HFFc6 (cell line): ENCODE measurements around the gene POPDC3. TPM values are rescaled to one million over a fixed set of nuclear protein-coding genes. Genes with fewer than 3 reads are reported as not detected.

Experiments
- DNase-seq: peaks from one replicate; pipeline ENCODE4 v3.0.0-alpha.2; 2018
- H3K27ac Mint-ChIP-seq: 2 replicates; pipeline ENCODE4 v1.8.0; 2020; ENCODE audit warnings: mild to moderate bottlenecking, mixed read lengths
- H3K27me3 Mint-ChIP-seq: 2 replicates; pipeline ENCODE4 v1.8.0; 2021; ENCODE audit warnings: mild to moderate bottlenecking, moderate library complexity, mixed read lengths; ENCODE audit not compliant: insufficient read depth
- H3K36me3 Mint-ChIP-seq: 2 replicates; pipeline ENCODE4 v1.8.0; 2021; ENCODE audit warnings: low read depth, mixed read lengths
- H3K4me1 Mint-ChIP-seq: 2 replicates; pipeline ENCODE4 v1.8.0; 2020; ENCODE audit warnings: low read depth, mixed read lengths
- H3K4me3 Mint-ChIP-seq: 2 replicates; pipeline ENCODE4 v1.8.0; 2020; ENCODE audit warnings: mild to moderate bottlenecking, moderate library complexity, mixed read lengths
- H3K9me3 Mint-ChIP-seq: 2 replicates; pipeline ENCODE4 v1.8.0; 2020; ENCODE audit warnings: mild to moderate bottlenecking, mixed read lengths
- total RNA-seq, 6 experiments: library from RNA; stranded (reverse); fragmentation: NEBNext Ultra II Directional; extraction: Animal tissue kit (Norgen Biotek cat#: 25700); gene quantifications; 2 replicates in 1 of 6; 3 replicates in 5 of 6; pipeline ENCODE4 v1.2.3, GENCODE V29; 2021
- TF ChIP-seq, protein P1 (sequence below): fragments of 200-600 bp; sonication (generic); IDR thresholded peaks from 2 replicates; pipeline ENCODE4 v1.5.0; 2021; ENCODE audit warnings: antibody characterized with exemption, mild to moderate bottlenecking

The POPDC3 gene
- total RNA-seq, 6 experiments from 2014 or later, result 15.4 to 24.1 (median 21.2) TPM

DNA sequence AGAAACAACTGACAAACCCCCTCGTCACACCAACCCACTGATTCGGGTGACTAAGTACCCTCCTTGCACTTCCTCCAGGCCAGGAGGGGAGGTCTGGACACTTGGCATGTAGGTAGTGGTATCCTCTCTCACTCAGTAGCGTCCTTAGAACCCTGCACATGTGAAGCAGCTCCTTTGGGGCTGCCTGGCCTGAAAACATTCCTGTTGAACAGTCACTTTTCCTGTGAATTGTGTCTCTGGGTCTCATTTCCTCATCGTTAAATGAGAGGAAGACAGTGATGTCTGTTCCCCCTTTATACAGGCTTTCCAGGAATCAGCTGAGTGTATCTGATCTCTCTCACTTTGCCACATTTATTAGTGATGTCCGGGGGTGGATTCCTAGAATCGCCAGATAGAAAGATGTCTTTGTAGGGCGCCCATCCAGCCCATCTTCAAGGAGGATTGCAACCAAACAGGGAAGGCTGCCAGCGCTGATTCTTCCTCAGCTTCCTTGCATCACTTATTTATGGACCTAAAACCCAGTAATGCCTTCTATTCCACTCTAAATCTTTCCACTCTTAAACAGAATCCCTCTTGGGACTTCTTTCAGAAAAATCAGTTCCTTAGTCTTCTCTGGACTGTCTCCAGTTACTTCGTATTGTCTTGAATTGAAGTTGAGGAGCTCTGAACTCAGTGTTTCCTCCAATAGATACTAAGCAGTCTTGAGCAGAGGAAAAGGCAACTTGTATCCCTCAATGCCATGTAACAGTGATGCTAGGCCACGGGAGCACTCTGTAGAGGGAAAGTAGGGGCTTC lies 9.4 kb upstream of the POPDC3 start:
- DNase-seq, result no peak
- Mint-ChIP-seq H3K4me3 (no peak overlapping the region), H3K27me3 (no peaks in the 10 kb centered on the region; the same call in 1 of the 2 replicates), H3K4me1 (peaks cover 41% of the 10 kb centered on the region), H3K36me3 (no peaks in the 10 kb centered on the region), H3K27ac (no peak overlapping the region), H3K9me3 (no peaks in the 10 kb centered on the region)
- TF ChIP-seq, protein P1, sequence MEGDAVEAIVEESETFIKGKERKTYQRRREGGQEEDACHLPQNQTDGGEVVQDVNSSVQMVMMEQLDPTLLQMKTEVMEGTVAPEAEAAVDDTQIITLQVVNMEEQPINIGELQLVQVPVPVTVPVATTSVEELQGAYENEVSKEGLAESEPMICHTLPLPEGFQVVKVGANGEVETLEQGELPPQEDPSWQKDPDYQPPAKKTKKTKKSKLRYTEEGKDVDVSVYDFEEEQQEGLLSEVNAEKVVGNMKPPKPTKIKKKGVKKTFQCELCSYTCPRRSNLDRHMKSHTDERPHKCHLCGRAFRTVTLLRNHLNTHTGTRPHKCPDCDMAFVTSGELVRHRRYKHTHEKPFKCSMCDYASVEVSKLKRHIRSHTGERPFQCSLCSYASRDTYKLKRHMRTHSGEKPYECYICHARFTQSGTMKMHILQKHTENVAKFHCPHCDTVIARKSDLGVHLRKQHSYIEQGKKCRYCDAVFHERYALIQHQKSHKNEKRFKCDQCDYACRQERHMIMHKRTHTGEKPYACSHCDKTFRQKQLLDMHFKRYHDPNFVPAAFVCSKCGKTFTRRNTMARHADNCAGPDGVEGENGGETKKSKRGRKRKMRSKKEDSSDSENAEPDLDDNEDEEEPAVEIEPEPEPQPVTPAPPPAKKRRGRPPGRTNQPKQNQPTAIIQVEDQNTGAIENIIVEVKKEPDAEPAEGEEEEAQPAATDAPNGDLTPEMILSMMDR, result no peak

DNA sequence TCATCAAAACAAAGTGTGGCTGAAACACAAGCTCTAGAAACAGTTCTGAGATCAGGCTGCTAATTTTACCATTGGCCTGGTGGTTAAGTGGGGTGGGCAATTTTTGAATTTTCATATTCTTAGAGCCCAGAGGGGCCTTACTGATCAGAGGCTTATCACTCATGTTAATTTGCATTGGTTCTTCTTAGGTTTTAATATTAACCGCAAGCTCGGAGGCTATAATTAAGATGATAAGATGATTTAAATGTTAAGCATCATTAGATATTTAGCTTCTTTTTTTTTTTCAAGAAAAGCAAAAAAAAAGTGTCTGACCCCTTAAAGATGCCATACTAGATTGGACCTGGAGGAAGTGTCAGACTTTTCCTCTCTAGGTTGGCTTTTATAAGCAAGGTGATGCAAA lies 8.4 kb upstream of the POPDC3 start:
- H3K36me3 Mint-ChIP-seq, result no peaks in the 10 kb centered on the region
- peaks cover 38% of the 10 kb centered on the region for H3K4me1 Mint-ChIP-seq
- no peak overlapping the region for H3K27ac Mint-ChIP-seq
- no peak for DNase-seq
- H3K4me3 Mint-ChIP-seq, result no peak overlapping the region
- TF ChIP-seq, protein P1, result no peak
- peaks cover 3% of the 10 kb centered on the region for H3K27me3 Mint-ChIP-seq
- H3K9me3 Mint-ChIP-seq, result no peaks in the 10 kb centered on the region

DNA sequence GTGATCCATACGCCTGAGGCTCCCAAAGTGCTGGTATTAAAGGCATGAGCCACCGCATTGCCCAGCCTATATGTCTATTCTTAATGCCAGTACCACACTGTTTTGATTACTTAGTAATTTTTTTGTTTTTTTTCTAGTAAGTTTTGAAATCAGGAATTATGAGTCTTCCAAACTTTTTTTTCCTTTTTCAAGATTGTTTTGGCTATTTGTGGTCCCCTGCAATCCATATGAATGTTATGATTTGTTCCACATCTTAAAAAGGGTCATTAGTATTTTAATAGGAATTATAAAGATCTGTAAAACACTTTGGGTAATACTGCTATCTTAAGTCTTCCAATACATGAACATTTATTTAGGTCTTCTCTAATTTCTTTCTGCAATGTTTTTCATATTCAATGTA lies 6.8 kb upstream of the POPDC3 start:
- Mint-ChIP-seq H3K9me3 (no peaks in the 10 kb centered on the region), H3K4me3 (no peak overlapping the region), H3K36me3 (no peaks in the 10 kb centered on the region), H3K27me3 (peaks cover 3% of the 10 kb centered on the region), H3K27ac (no peak overlapping the region), H3K4me1 (peaks cover 31% of the 10 kb centered on the region)
- DNase-seq, result no peak
- TF ChIP-seq, protein P1, result no peak

DNA sequence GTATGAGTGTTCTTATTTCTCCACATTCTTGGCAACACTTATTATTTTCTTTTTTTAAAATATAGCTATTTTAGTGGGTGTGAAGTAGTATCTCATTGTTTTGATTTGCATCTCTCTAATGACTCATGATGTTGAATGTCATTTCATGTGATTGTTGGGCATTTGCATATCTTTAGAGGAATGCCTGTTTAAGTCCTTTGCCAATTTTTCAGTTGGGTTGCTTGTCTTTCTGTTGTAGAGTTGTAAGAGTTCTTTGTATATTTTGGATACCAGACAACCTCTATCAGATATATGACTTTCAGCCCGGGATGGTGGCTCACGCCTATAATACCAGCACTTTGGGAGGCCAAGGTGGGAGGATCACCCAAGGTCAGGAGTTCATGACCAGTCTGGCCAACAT lies 5.1 kb upstream of the POPDC3 start:
- TF ChIP-seq, protein P1, result no peak
- Mint-ChIP-seq H3K9me3 (no peaks in the 10 kb centered on the region), H3K4me3 (no peak overlapping the region), H3K36me3 (no peaks in the 10 kb centered on the region), H3K27ac (no peak overlapping the region), H3K4me1 (peaks cover 31% of the 10 kb centered on the region), H3K27me3 (peaks cover 3% of the 10 kb centered on the region)
- DNase-seq, result peak; percentile 19

DNA sequence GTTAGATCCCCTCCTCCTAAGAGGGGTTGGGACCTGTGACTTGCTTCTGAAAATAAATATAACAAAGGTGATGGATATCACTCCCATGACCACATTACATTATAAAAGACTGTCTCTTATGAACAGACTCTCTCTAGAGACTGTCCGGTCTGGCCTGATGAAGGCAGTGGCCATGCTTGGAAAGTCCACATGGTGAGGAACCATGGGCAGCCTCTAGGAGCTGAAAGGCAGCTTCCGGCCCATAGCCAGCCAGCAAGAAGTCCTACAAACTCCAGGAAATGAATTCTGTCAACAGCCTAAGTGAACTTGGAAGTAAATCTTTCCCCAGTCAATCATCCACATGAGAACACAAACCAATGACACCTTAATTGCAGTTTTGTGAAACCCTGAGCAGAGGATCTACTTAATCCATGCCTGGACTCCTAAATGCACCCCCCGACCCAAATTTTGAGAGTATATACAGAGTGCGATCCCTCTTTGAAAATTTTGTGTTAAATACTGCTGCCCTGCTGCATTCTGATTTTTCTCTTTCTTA lies 2.2 kb upstream of the POPDC3 start:
- no peak overlapping the region for H3K27ac Mint-ChIP-seq
- no peak for DNase-seq
- peaks cover 3% of the 10 kb centered on the region for H3K27me3 Mint-ChIP-seq
- TF ChIP-seq, protein P1, result no peak
- peaks cover 11% of the 10 kb centered on the region for H3K9me3 Mint-ChIP-seq
- H3K4me3 Mint-ChIP-seq, result no peak overlapping the region
- peaks cover 50% of the 10 kb centered on the region for H3K4me1 Mint-ChIP-seq
- peaks cover 10% of the 10 kb centered on the region for H3K36me3 Mint-ChIP-seq
